K562 (cell line): ENCODE results near the gene NR2F1. TPM values are rescaled to one million over a fixed set of nuclear protein-coding genes. Genes with fewer than 3 reads are reported as not detected.

Experiments used
- ATAC-seq: fragments of 200-7000 bp; cut with Tn5 transposase; 3 replicates; pipeline ENCODE4 v1.9.1; 2020; ENCODE audit warnings: moderate library complexity
- BruUV-seq: library from RNA; stranded (reverse); fragments of 400-500 nt; replicated peaks from 2 replicates; lab custom pipeline; 2021; lab: Mats Ljungman, UMichigan
- CTCF ChIA-PET: fragments of 300-600 bp; formaldehyde crosslinking; extraction: SDS; loops from one replicate; lab custom pipeline; 2021; ENCODE audit warnings: low intra/inter-chr PET ratio; lab: Yijun Ruan, JAX
- POLR2A ChIA-PET: fragments of 300-600, 350-650 bp; sonication (Branson Sonifier 250); formaldehyde crosslinking; extraction: SDS; loops from one replicate; lab custom pipeline; 2021; ENCODE audit warnings: antibody characterized with exemption, inconsistent platforms; lab: Yijun Ruan, JAX
- DNase-seq, 4 experiments: peaks; one replicate each; pipeline versions ENCODE4 v3.0.0 to v3.0.0-alpha.2; 2011 to 2018; ENCODE audit warnings: low spot score in 3 of 4, mixed read lengths in 3 of 4; ENCODE audit errors: extremely low read depth in 1 of 4
- FAIRE-seq: peaks from 2 replicates; lab custom pipeline; 2011; peaks lifted over from hg19 to GRCh38; lab: Jason Lieb, UNC
- H2AFZ ChIP-seq: 2 replicates; pipeline ENCODE4 v1.6.0; 2011; ENCODE audit warnings: low read depth, low read length, control low read depth, inconsistent platforms
- H3K27ac ChIP-seq: fragments of 200-600 bp; 3 replicates; pipeline ENCODE4 v1.8.0; 2011; ENCODE audit warnings: low read depth, mild to moderate bottlenecking, control low read depth, inconsistent platforms, low read length, moderate library complexity, mixed read lengths; ENCODE audit errors: extremely low read depth
- H3K27me3 ChIP-seq, 2 experiments: fragments of 300-600 bp in 1 of 2; 2 replicates in 1 of 2; 3 replicates in 1 of 2; pipeline versions ENCODE4 v1.6.0 to v1.8.0; 2011; ENCODE audit warnings: inconsistent platforms in 2 of 2, low read length in 2 of 2, mild to moderate bottlenecking in 1 of 2, mixed read lengths in 1 of 2, moderate library complexity in 1 of 2; ENCODE audit not compliant: control insufficient read depth in 2 of 2, insufficient read depth in 2 of 2
- H3K36me3 ChIP-seq: fragments of 300-600 bp; 3 replicates; pipeline ENCODE4 v1.8.0; 2011; ENCODE audit warnings: mild to moderate bottlenecking, low read length, inconsistent platforms; ENCODE audit not compliant: control insufficient read depth, insufficient read depth
- H3K4me1 ChIP-seq, 2 experiments: fragments of 200-600 bp in 1 of 2; replicated peaks in 1 of 2; 2 replicates in 1 of 2; 3 replicates in 1 of 2; pipeline versions ENCODE4 v1.5.1 to v1.8.0; 2011; ENCODE audit warnings: inconsistent platforms in 2 of 2, low read length in 2 of 2, mild to moderate bottlenecking in 1 of 2, mixed read lengths in 1 of 2, moderate library complexity in 1 of 2; ENCODE audit not compliant: control insufficient read depth in 2 of 2, insufficient read depth in 2 of 2
- H3K4me2 ChIP-seq: 2 replicates; pipeline ENCODE4 v1.6.1; 2011; ENCODE audit warnings: low read length, control low read depth, inconsistent platforms, mixed read lengths; ENCODE audit not compliant: insufficient read depth
- H3K4me3 ChIP-seq: fragments of 200-600 bp; sonication (generic), shearing (Covaris generic); 2 replicates; pipeline ENCODE4 v1.5.1; 2016; ENCODE audit warnings: control low read depth, inconsistent platforms
- H3K79me2 ChIP-seq: fragments of 200-600 bp; 3 replicates; pipeline ENCODE4 v1.8.0; 2011; ENCODE audit warnings: low read length, inconsistent platforms; ENCODE audit not compliant: control insufficient read depth, insufficient read depth
- H3K9ac ChIP-seq, 2 experiments: 2 replicates each; pipeline versions ENCODE4 v1.6.0 to v1.6.1; 2011; ENCODE audit warnings: low read depth in 2 of 2, low read length in 2 of 2, control low read depth in 1 of 2, inconsistent platforms in 1 of 2, mild to moderate bottlenecking in 1 of 2, mixed read lengths in 1 of 2; ENCODE audit not compliant: insufficient read depth in 1 of 2
- H3K9me1 ChIP-seq: one replicate; pipeline ENCODE4 v1.6.0; 2011; ENCODE audit warnings: inconsistent platforms, mild to moderate bottlenecking, low read length, moderate library complexity; ENCODE audit not compliant: control insufficient read depth, insufficient read depth
- H3K9me3 ChIP-seq: replicated peaks from 2 replicates; pipeline ENCODE4 v1.5.1; 2011; ENCODE audit warnings: low read depth, low read length, inconsistent platforms; ENCODE audit not compliant: control insufficient read depth, insufficient read depth
- H4K20me1 ChIP-seq: replicated peaks from 2 replicates; pipeline ENCODE4 v1.6.1; 2011; ENCODE audit warnings: low read length, inconsistent platforms, mixed read lengths; ENCODE audit not compliant: control insufficient read depth, insufficient read depth
- CBX3 ChIP-seq, 2 experiments: IDR thresholded peaks; 1 replicate in 1 of 2; 2 replicates in 1 of 2; pipeline ENCODE4 v1.6.1; 2012; ENCODE audit warnings: inconsistent platforms in 2 of 2, low read length in 2 of 2, borderline replicate concordance in 1 of 2, control low read depth in 1 of 2
- ERF ChIP-seq: fragments of 450-650 bp; formaldehyde crosslinking; IDR thresholded peaks from 2 replicates; pipeline ENCODE4 v1.4.0; 2020; ENCODE audit warnings: mild to moderate bottlenecking, mixed read lengths
- LCOR ChIP-seq: sonication (generic); formaldehyde crosslinking; IDR thresholded peaks from 2 replicates; pipeline ENCODE4 v1.8.0; 2022; ENCODE audit warnings: mild to moderate bottlenecking, missing genetic modification reagents
- RBBP5 ChIP-seq: fragments of 200-600 bp; sonication (generic); IDR thresholded peaks from 2 replicates; pipeline ENCODE4 v1.6.1; 2012; ENCODE audit warnings: borderline replicate concordance, mild to moderate bottlenecking, low read length, control low read depth, inconsistent platforms; ENCODE audit not compliant: insufficient read depth, poor library complexity, severe bottlenecking
- SNIP1 ChIP-seq: fragments of 450-650 bp; IDR thresholded peaks from 2 replicates; pipeline ENCODE4 v1.7.1; 2017; ENCODE audit warnings: low read depth, mild to moderate bottlenecking
- SRSF3 ChIP-seq: fragments of 200-400 bp; formaldehyde crosslinking; IDR thresholded peaks from 2 replicates; pipeline ENCODE4 v1.6.1; 2016; ENCODE audit warnings: mild to moderate bottlenecking, low read length, moderate library complexity; ENCODE audit not compliant: insufficient read depth
- ZNF436 ChIP-seq: fragments of 250-450, 450-650 bp; sonication (Bioruptor Pico); formaldehyde crosslinking; IDR thresholded peaks from 2 replicates; pipeline ENCODE4 v1.7.0; 2020; ENCODE audit warnings: mild to moderate bottlenecking
- WGBS: fragments of 100-300 bp; shearing (Covaris generic); methylation state at CpG from one replicate; pipeline ENCODE4 v1.1.6; 2016; ENCODE audit warnings: low coverage, mixed read lengths; ENCODE audit not compliant: insufficient coverage; ENCODE audit errors: missing lambda C conversion rate; 5-methylcytosine and 5-hydroxymethylcytosine counted together
- in situ Hi-C: fragments of 300-500 bp; cut with MboI; formaldehyde crosslinking; loops from 4 replicates; pipeline ENCODE4 v1.15.0; 2018; ENCODE audit warnings: inconsistent platforms, mixed read lengths
- intact Hi-C: fragments of 100-400 bp; cut with micrococcal nuclease; formaldehyde crosslinking; loops from 2 replicates; pipeline ENCODE4 v1.14.2; 2022
- polyA plus RNA-seq, 8 experiments: library from polyadenylated mRNA; depleted of rRNA in 4 of 8; stranded (reverse) in 5 of 8; unstranded in 3 of 8; fragments of >200 nt; fragmentation: Nextera tagmentation in 2 of 8; fragmentation: Illumina TruSeq in 1 of 8; extraction: Ambion mirVana in 2 of 8; extraction: Trizol in 1 of 8; gene quantifications; 2 replicates each; pipeline versions ENCODE4 v1.2.1 to v1.2.3, GENCODE V29; 2011 to 2014; ENCODE audit warnings: inconsistent platforms in 1 of 8, missing spikeins in 1 of 8
- total RNA-seq, 7 experiments: library from RNA; depleted of rRNA in 6 of 7; stranded (reverse); fragments of >200 nt in 6 of 7; fragmentation: Illumina TruSeq in 2 of 7; extraction: Trizol in 2 of 7; gene quantifications; 2 replicates each; pipeline versions ENCODE4 v1.2.1 to v1.2.3, GENCODE V29; 2011 to 2021; ENCODE audit warnings: low replicate concordance in 1 of 7
- TF ChIP-seq, protein P1 (sequence below), 2 experiments: fragments of 450-650 bp in 1 of 2; sonication (generic) in 1 of 2; formaldehyde crosslinking in 1 of 2; IDR thresholded peaks; 2 replicates each; pipeline versions ENCODE4 v1.7.1 to v1.9.0; 2016 to 2022; ENCODE audit warnings: inconsistent platforms in 1 of 2, mild to moderate bottlenecking in 1 of 2, missing genetic modification reagents in 1 of 2

NR2F1 gene
- total and polyA plus RNA-seq, 9 of the 15 experiments (the other 6 are each of a cell fraction or from before 2014, with no cell fraction given): 0.18 TPM; not detected in 8

DNA sequence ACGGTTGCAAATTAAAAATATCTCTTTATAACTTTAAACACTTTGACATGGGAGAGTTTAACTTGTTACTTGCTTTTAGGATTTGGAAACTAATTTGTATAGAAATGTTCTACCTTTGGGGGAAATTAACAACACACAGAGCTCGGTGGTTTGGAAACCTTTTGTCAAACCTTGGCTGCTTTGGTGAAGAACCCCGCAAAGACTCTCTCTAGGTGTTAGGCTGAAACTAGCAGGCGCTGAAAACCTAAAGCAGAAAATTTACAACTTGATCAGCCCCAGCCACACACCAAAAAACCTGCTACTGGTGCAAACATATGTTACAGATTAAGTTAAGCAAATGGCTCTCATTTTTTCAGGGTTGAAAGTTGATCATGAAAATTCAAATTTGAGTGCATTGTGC, 25.8 kb downstream of the NR2F1 start:
- H2AFZ ChIP-seq: no peak overlapping the region
- no peak overlapping the region for H3K4me3 ChIP-seq
- intact Hi-C loops (no loop called here), in situ Hi-C loops (no loop called here)
- H3K4me1 ChIP-seq: no peaks in the 10 kb centered on the region
- no peak for FAIRE-seq
- BruUV-seq: no TSS peak
- no peak overlapping the region for H3K27ac ChIP-seq
- H3K27me3 ChIP-seq: peaks cover 3 to 7% of the 10 kb centered on the region in 2 experiments; a peak in 4 of 5 replicates
- DNase-seq: no peak
- no peaks in the 10 kb centered on the region for H3K9me3 ChIP-seq
- no peak overlapping the region for H3K9ac ChIP-seq
- no peak for TF ChIP-seq SNIP1
- TF ChIP-seq RBBP5: no peak
- no peak for TF ChIP-seq ERF
- no peak for TF ChIP-seq CBX3 (IDR thresholded peaks at IDR 0.05; ENCODE audit: borderline replicate concordance in 1 of 2, low read length in 2 of 2)
- no peak for TF ChIP-seq SRSF3
- no peak for TF ChIP-seq LCOR (CRISPR knock-in tag)
- TF ChIP-seq ZNF436 (CRISPR knock-in tag): no peak
- TF ChIP-seq, protein P1, sequence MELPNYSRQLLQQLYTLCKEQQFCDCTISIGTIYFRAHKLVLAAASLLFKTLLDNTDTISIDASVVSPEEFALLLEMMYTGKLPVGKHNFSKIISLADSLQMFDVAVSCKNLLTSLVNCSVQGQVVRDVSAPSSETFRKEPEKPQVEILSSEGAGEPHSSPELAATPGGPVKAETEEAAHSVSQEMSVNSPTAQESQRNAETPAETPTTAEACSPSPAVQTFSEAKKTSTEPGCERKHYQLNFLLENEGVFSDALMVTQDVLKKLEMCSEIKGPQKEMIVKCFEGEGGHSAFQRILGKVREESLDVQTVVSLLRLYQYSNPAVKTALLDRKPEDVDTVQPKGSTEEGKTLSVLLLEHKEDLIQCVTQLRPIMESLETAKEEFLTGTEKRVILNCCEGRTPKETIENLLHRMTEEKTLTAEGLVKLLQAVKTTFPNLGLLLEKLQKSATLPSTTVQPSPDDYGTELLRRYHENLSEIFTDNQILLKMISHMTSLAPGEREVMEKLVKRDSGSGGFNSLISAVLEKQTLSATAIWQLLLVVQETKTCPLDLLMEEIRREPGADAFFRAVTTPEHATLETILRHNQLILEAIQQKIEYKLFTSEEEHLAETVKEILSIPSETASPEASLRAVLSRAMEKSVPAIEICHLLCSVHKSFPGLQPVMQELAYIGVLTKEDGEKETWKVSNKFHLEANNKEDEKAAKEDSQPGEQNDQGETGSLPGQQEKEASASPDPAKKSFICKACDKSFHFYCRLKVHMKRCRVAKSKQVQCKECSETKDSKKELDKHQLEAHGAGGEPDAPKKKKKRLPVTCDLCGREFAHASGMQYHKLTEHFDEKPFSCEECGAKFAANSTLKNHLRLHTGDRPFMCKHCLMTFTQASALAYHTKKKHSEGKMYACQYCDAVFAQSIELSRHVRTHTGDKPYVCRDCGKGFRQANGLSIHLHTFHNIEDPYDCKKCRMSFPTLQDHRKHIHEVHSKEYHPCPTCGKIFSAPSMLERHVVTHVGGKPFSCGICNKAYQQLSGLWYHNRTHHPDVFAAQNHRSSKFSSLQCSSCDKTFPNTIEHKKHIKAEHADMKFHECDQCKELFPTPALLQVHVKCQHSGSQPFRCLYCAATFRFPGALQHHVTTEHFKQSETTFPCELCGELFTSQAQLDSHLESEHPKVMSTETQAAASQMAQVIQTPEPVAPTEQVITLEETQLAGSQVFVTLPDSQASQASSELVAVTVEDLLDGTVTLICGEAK (IDR thresholded peaks at IDR 0.05): no peak
- TF ChIP-seq, protein P1 (CRISPR knock-in tag; IDR thresholded peaks at IDR 0.05): no peak
- no peak overlapping the region for H3K4me2 ChIP-seq
- CTCF ChIA-PET: no interaction called here
- POLR2A ChIA-PET: no interaction called here
- 2% methylated on average over 4 of the region's 4 CpGs for WGBS
- H3K36me3 ChIP-seq: no peaks in the 10 kb centered on the region
- ATAC-seq: no peak
- no peaks in the 10 kb centered on the region for H4K20me1 ChIP-seq
- no peaks in the 10 kb centered on the region for H3K79me2 ChIP-seq
- H3K9me1 ChIP-seq: no peaks in the 10 kb centered on the region
